ENCODE results near the gene NECTIN1. TPM values are rescaled to one million over a fixed set of nuclear protein-coding genes. Genes with fewer than 3 reads are reported as not detected.

The NECTIN1 gene
- total and polyA plus RNA-seq, 2 experiments from 2014 or later: 3.6 to 7.4 TPM

- no peak overlapping the region for H3K4me2 ChIP-seq
- H3K79me2 ChIP-seq: no peaks in the 10 kb centered on the region
- no peaks in the 10 kb centered on the region for H3K27me3 ChIP-seq
- no peaks in the 10 kb centered on the region for H4K20me1 ChIP-seq (ENCODE audit: insufficient read depth, poor library complexity, severe bottlenecking)
- no peaks in the 10 kb centered on the region for H3K36me3 ChIP-seq (replicated peaks; ENCODE audit: insufficient read depth, low read depth)
- whole genome bisulfite sequencing (ENCODE audit: low lambda C conversion rate, missing lambda C conversion rate): 69% methylated on average over 4 of the region's 4 CpGs
- H3K9me2 ChIP-seq (replicated peaks; ENCODE audit: insufficient read depth): no peaks in the 10 kb centered on the region
- no peak overlapping the region for H2AFZ ChIP-seq
- H3K27ac ChIP-seq: no peak overlapping the region
- no peak for TF ChIP-seq EZH2phosphoT487 (IDR thresholded peaks at IDR 0.05; ENCODE audit: low read depth, severe bottlenecking, unreplicated experiment)
- TF ChIP-seq CTCF (IDR thresholded peaks at IDR 0.05; ENCODE audit: poor library complexity): no peak
- TF ChIP-seq EZH2 (IDR thresholded peaks at IDR 0.05; ENCODE audit: borderline replicate concordance): no peak
- DNase-seq (ENCODE audit: low spot score): no peak
- H3K4me1 ChIP-seq (ENCODE audit: insufficient read depth): peaks cover 14% of the 10 kb centered on the region
- no peaks in the 10 kb centered on the region for H3K9me3 ChIP-seq (ENCODE audit: low read depth)
- H3K4me3 ChIP-seq: no peak overlapping the region
Observed at GRCh38 chr11:119661226-119661625, 67.8 kb downstream of the NECTIN1 start.

- Histone ChIP-seq H3K4me1 (ENCODE audit: insufficient read depth) (peaks cover 14% of the 10 kb centered on the region), H3K9me3 (ENCODE audit: low read depth) (no peaks in the 10 kb centered on the region), H4K20me1 (ENCODE audit: insufficient read depth, poor library complexity, severe bottlenecking) (no peaks in the 10 kb centered on the region), H2AFZ (no peak overlapping the region), H3K4me3 (no peak overlapping the region), H3K36me3 (replicated peaks; ENCODE audit: insufficient read depth, low read depth) (no peaks in the 10 kb centered on the region), H3K9me2 (replicated peaks; ENCODE audit: insufficient read depth) (no peaks in the 10 kb centered on the region), H3K4me2 (no peak overlapping the region), H3K79me2 (no peaks in the 10 kb centered on the region), H3K27ac (no peak overlapping the region), H3K27me3 (no peaks in the 10 kb centered on the region)
- 88% methylated on average over 12 of the region's 17 CpGs for WGBS (ENCODE audit: low lambda C conversion rate, missing lambda C conversion rate)
- TF ChIP-seq EZH2phosphoT487 (IDR thresholded peaks at IDR 0.05; ENCODE audit: low read depth, severe bottlenecking, unreplicated experiment): no peak
- no peak for TF ChIP-seq CTCF (IDR thresholded peaks at IDR 0.05; ENCODE audit: poor library complexity)
- TF ChIP-seq EZH2 (IDR thresholded peaks at IDR 0.05; ENCODE audit: borderline replicate concordance): no peak
- DNase-seq (ENCODE audit: low spot score): no peak
Observed at GRCh38 chr11:119659971-119660723, 68.9 kb downstream of the NECTIN1 start.

DNA sequence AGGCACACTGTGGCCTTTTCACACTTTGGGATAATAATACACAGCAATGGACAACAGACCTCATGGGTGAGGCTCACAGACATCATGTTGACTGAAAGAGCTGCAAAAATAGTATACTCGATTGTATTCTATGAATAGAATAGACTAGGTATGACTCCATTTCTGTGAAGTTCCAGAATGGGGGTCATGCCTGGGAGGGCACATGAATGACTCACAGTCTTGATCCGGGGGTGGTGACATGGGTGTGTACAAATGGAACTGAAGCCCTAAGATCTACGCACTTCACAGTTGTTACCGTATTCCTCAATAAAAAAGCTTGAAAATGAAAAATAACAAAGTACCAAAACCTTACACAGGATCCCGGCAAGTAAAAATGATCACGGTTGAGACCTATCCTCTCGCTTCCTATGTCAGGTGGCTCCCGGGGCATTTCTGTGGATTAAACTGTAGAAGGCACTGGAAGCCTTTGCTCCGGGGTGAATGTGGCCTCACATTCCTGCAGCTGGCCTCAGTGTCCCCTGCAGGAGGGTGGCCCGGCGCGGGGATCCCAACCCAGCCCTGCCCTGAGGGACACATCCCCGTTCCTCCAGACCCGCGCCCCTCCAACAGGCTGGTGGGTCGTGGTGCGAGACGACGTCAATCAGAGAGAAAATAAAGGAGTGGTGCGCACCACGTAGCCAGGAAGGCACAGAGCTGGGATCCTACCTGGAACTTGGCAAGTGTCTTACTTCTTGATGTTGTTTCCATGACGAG, 75.9 kb downstream of the NECTIN1 start:
- H3K4me2 ChIP-seq: no peak overlapping the region
- H3K4me3 ChIP-seq: no peak overlapping the region
- no peaks in the 10 kb centered on the region for H3K9me2 ChIP-seq (replicated peaks; ENCODE audit: insufficient read depth)
- no peak for DNase-seq (ENCODE audit: low spot score)
- H3K9me3 ChIP-seq (ENCODE audit: low read depth): no peaks in the 10 kb centered on the region
- no peaks in the 10 kb centered on the region for H3K4me1 ChIP-seq (ENCODE audit: insufficient read depth)
- no peak overlapping the region for H2AFZ ChIP-seq
- H4K20me1 ChIP-seq (ENCODE audit: insufficient read depth, poor library complexity, severe bottlenecking): no peaks in the 10 kb centered on the region
- TF ChIP-seq EZH2 (IDR thresholded peaks at IDR 0.05; ENCODE audit: borderline replicate concordance): no peak
- TF ChIP-seq CTCF (IDR thresholded peaks at IDR 0.05; ENCODE audit: poor library complexity): no peak
- no peak for TF ChIP-seq EZH2phosphoT487 (IDR thresholded peaks at IDR 0.05; ENCODE audit: low read depth, severe bottlenecking, unreplicated experiment)
- no peak overlapping the region for H3K27ac ChIP-seq
- WGBS (ENCODE audit: low lambda C conversion rate, missing lambda C conversion rate): 90% methylated on average over 21 of the region's 22 CpGs
- H3K36me3 ChIP-seq (replicated peaks; ENCODE audit: insufficient read depth, low read depth): no peaks in the 10 kb centered on the region
- H3K79me2 ChIP-seq: no peaks in the 10 kb centered on the region
- H3K27me3 ChIP-seq: no peaks in the 10 kb centered on the region
